Measurements from ENCODE around the gene RPRD2. TPM values are rescaled to one million over a fixed set of nuclear protein-coding genes. Genes with fewer than 3 reads are reported as not detected.

RPRD2 gene
- total RNA-seq, 4 donors from 2014 or later: 14.5 to 19.9 (median 16.3) TPM

DNA sequence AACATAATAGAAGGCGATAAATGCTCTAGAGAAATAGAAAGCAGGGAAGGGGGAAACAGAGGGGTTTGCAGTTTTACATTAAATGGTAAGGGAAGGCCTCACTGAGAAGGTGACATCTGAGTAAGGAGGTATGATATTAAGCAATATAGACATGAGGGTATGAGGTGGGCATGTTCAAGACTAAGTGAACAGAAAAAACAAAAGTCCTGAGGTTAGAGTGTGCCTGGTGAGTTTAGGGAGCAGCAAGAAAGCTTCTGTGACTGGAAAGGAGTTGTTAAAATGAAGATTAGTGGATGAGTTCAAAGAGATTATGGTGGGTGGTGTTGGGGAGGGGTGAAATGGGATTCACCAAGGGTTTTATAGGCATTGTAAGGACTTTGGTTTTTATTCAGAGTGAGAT, 8.6 kb downstream of the RPRD2 start:
- no peak for ATAC-seq (ENCODE audit: low FRiP score)
- TF ChIP-seq, protein P1, sequence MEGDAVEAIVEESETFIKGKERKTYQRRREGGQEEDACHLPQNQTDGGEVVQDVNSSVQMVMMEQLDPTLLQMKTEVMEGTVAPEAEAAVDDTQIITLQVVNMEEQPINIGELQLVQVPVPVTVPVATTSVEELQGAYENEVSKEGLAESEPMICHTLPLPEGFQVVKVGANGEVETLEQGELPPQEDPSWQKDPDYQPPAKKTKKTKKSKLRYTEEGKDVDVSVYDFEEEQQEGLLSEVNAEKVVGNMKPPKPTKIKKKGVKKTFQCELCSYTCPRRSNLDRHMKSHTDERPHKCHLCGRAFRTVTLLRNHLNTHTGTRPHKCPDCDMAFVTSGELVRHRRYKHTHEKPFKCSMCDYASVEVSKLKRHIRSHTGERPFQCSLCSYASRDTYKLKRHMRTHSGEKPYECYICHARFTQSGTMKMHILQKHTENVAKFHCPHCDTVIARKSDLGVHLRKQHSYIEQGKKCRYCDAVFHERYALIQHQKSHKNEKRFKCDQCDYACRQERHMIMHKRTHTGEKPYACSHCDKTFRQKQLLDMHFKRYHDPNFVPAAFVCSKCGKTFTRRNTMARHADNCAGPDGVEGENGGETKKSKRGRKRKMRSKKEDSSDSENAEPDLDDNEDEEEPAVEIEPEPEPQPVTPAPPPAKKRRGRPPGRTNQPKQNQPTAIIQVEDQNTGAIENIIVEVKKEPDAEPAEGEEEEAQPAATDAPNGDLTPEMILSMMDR (IDR thresholded peaks at IDR 0.05): no peak
- no peak for DNase-seq (ENCODE audit: low spot score)

- TF ChIP-seq, protein P1 (IDR thresholded peaks at IDR 0.05): no peak
- DNase-seq (ENCODE audit: low spot score): no peak
- ATAC-seq (ENCODE audit: low FRiP score): no peak
These were observed 12.2 kb downstream of the RPRD2 start for GRCh38 chr1:150376110-150376509.

- DNase-seq (ENCODE audit: low spot score) (no peak), ATAC-seq (ENCODE audit: low FRiP score) (no peak)
- TF ChIP-seq, protein P1 (IDR thresholded peaks at IDR 0.05): no peak
These were observed 19.8 kb downstream of the RPRD2 start for GRCh38 chr1:150383631-150384324.

DNA sequence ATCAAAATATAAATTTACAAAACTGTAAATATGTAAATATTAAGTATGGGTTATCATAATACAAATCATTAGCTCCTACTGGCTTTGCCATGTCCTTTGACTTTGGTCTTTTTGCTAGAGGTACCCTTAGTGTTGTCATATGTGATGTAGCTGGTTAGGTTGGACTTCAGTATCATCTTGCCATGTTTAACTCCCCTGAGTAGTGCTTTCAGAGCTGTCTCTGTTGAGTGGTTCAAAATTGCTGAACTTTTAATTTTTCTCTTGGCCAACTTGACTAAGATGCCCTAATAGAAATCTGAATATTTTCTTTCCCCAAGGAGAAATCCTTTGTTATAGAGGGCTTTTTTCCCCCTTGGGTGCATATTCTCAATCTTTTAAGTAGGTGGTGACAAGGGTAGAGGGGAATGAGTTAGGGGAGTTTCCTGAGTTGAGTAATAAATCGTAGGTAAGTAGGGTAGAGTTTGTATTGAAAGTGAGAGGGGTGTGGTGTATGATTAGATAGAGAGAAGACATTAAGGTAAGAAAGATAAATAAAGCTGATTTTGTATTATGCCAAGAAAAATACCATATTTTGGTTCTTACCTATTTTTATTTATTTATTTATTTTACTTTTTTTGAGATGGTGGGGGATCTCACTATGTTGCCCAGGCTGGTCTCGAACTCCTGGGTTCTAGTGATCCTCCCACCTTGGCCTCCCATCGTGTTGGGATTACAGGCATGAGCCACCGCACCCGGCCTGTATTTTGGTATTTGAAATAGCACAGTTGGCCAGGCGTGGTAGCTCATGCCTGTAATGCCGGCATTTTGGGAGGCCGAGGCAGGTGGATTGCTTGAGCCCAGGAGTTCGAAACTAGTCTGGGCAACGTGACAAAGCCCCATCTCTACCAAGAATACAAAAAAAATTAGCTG, 21.8 kb downstream of the RPRD2 start:
- TF ChIP-seq, protein P1 (IDR thresholded peaks at IDR 0.05): no peak
- ATAC-seq (ENCODE audit: low FRiP score): no peak
- DNase-seq (ENCODE audit: low spot score): no peak

- no peak for ATAC-seq (ENCODE audit: low FRiP score)
- DNase-seq (ENCODE audit: low spot score): no peak
- TF ChIP-seq, protein P1 (IDR thresholded peaks at IDR 0.05): no peak
These were observed 22.6 kb downstream of the RPRD2 start for GRCh38 chr1:150386592-150386991.

- no peak for ATAC-seq (ENCODE audit: low FRiP score)
- DNase-seq (ENCODE audit: low spot score): no peak
- TF ChIP-seq, protein P1 (IDR thresholded peaks at IDR 0.05): no peak
These were observed 23.3 kb downstream of the RPRD2 start for GRCh38 chr1:150387200-150387599.
